GM23338 (cell line): ENCODE results near the gene SPR. TPM values are rescaled to one million over a fixed set of nuclear protein-coding genes. Genes with fewer than 3 reads are reported as not detected.

Source experiments
- ATAC-seq: fragments of 200-7000 bp; cut with Tn5 transposase; 3 replicates; pipeline ENCODE4 v1.9.1; 2020
- DNase-seq: peaks from one replicate; pipeline ENCODE4 v3.0.0-alpha.2; 2015; ENCODE audit warnings: low spot score
- H2AFZ ChIP-seq: fragments of 200-600 bp; sonication (generic); 2 replicates; pipeline ENCODE4 v1.8.0; 2016; ENCODE audit warnings: antibody characterized with exemption, mild to moderate bottlenecking, moderate library complexity
- H3F3A ChIP-seq: fragments of 200-600 bp; sonication (generic); replicated peaks from 2 replicates; pipeline ENCODE4 v1.8.0; 2017; ENCODE audit warnings: antibody characterized with exemption, mixed run types, low read depth
- H3K27ac ChIP-seq: fragments of 200-600 bp; sonication (generic); 2 replicates; pipeline ENCODE4 v1.6.1; 2016; ENCODE audit warnings: low read depth
- H3K27me3 ChIP-seq: fragments of 200-600 bp; sonication (generic); 2 replicates; pipeline ENCODE4 v1.8.0; 2016; ENCODE audit warnings: mild to moderate bottlenecking, mixed run types, moderate library complexity; ENCODE audit not compliant: insufficient read depth
- H3K36me3 ChIP-seq: fragments of 200-600 bp; sonication (generic); 2 replicates; pipeline ENCODE4 v1.8.0; 2016; ENCODE audit warnings: mild to moderate bottlenecking; ENCODE audit not compliant: insufficient read depth
- H3K4me1 ChIP-seq: fragments of 200-600 bp; sonication (generic); 2 replicates; pipeline ENCODE4 v1.8.0; 2016; ENCODE audit warnings: mild to moderate bottlenecking, moderate library complexity; ENCODE audit not compliant: insufficient read depth
- H3K4me2 ChIP-seq: fragments of 200-600 bp; sonication (generic); 2 replicates; pipeline ENCODE4 v1.7.1; 2017; ENCODE audit warnings: mixed run types
- H3K4me3 ChIP-seq: fragments of 200-600 bp; sonication (generic); 2 replicates; pipeline ENCODE4 v1.6.1; 2016; ENCODE audit warnings: mixed run types
- H3K79me2 ChIP-seq: fragments of 200-600 bp; sonication (generic); replicated peaks from 2 replicates; pipeline ENCODE4 v1.8.0; 2017; ENCODE audit warnings: mild to moderate bottlenecking; ENCODE audit not compliant: insufficient read depth
- H3K9me2 ChIP-seq: fragments of 200-600 bp; sonication (generic); 2 replicates; pipeline ENCODE4 v1.8.0; 2017; ENCODE audit not compliant: insufficient read depth
- H4K20me1 ChIP-seq: fragments of 200-600 bp; sonication (generic); replicated peaks from 2 replicates; pipeline ENCODE4 v1.8.0; 2017; ENCODE audit warnings: mild to moderate bottlenecking; ENCODE audit not compliant: insufficient read depth
- H3K27ac Mint-ChIP-seq: 2 replicates; pipeline ENCODE4 v1.8.0; 2020; ENCODE audit warnings: inconsistent platforms, mild to moderate bottlenecking, moderate library complexity, mixed read lengths
- H3K27me3 Mint-ChIP-seq: 3 replicates; pipeline ENCODE4 v1.8.0; 2022; ENCODE audit warnings: low read depth, mild to moderate bottlenecking, moderate library complexity, mixed read lengths, inconsistent platforms; ENCODE audit not compliant: insufficient read depth, poor library complexity
- H3K36me3 Mint-ChIP-seq: 3 replicates; pipeline ENCODE4 v1.8.0; 2021; ENCODE audit warnings: low read depth, mild to moderate bottlenecking, inconsistent platforms, moderate library complexity, mixed read lengths
- H3K4me1 Mint-ChIP-seq: 3 replicates; pipeline ENCODE4 v1.8.0; 2020; ENCODE audit warnings: mild to moderate bottlenecking, inconsistent platforms, mixed read lengths
- H3K4me3 Mint-ChIP-seq: 3 replicates; pipeline ENCODE4 v1.8.0; 2021; ENCODE audit warnings: moderate library complexity, mild to moderate bottlenecking, inconsistent platforms, mixed read lengths
- H3K9me3 Mint-ChIP-seq: 3 replicates; pipeline ENCODE4 v1.8.0; 2020; ENCODE audit warnings: moderate library complexity, mild to moderate bottlenecking, inconsistent platforms, mixed read lengths
- CREB1 ChIP-seq: fragments of 250-450 bp; sonication (Bioruptor Pico); IDR thresholded peaks from 2 replicates; pipeline ENCODE4 v1.5.0; 2020; ENCODE audit warnings: low read depth, mild to moderate bottlenecking, moderate library complexity
- CTCF ChIP-seq, 2 experiments: fragments of 200-600 bp in 1 of 2; sonication (generic) in 1 of 2; conservative IDR thresholded peaks; 2 replicates each; pipeline versions ENCODE4 v1.5.1 to v1.6.1; 2016 to 2017; ENCODE audit warnings: antibody characterized with exemption in 2 of 2, low read depth in 2 of 2, mild to moderate bottlenecking in 2 of 2, moderate library complexity in 1 of 2
- EZH2 ChIP-seq: fragments of 200-600 bp; sonication (generic); IDR thresholded peaks from one replicate; pipeline ENCODE4 v1.8.0; 2017; ENCODE audit warnings: antibody characterized with exemption, mild to moderate bottlenecking, low read depth; ENCODE audit not compliant: unreplicated experiment
- EZH2phosphoT487 ChIP-seq: fragments of 200-600 bp; sonication (generic); IDR thresholded peaks from one replicate; pipeline ENCODE4 v1.8.1; 2018; ENCODE audit warnings: antibody characterized with exemption; ENCODE audit not compliant: unreplicated experiment
- JUNB ChIP-seq: IDR thresholded peaks from one replicate; pipeline ENCODE4 v1.6.1; 2016; ENCODE audit warnings: antibody characterized with exemption; ENCODE audit not compliant: unreplicated experiment
- NANOG ChIP-seq: IDR thresholded peaks from 2 replicates; pipeline ENCODE4 v1.6.1; 2016; ENCODE audit warnings: antibody characterized with exemption, borderline replicate concordance
- POLR2AphosphoS5 ChIP-seq: IDR thresholded peaks from 2 replicates; pipeline ENCODE4 v1.6.1; 2016; ENCODE audit warnings: antibody characterized with exemption, low read depth
- REST ChIP-seq: IDR thresholded peaks from one replicate; pipeline ENCODE4 v1.6.1; 2018; ENCODE audit warnings: antibody characterized with exemption; ENCODE audit not compliant: unreplicated experiment
- STAT1 ChIP-seq: IDR thresholded peaks from one replicate; pipeline ENCODE4 v1.6.1; 2016; ENCODE audit warnings: antibody characterized with exemption; ENCODE audit not compliant: unreplicated experiment
- ZNF114 ChIP-seq: fragments of 250-450 bp; sonication (Bioruptor Pico); IDR thresholded peaks from 2 replicates; pipeline ENCODE4 v1.5.0; 2020; ENCODE audit warnings: mild to moderate bottlenecking, moderate library complexity
- ZNF331 ChIP-seq: fragments of 250-450 bp; sonication (Bioruptor Pico); IDR thresholded peaks from 2 replicates; pipeline ENCODE4 v1.5.0; 2020; ENCODE audit warnings: low read depth, mild to moderate bottlenecking, moderate library complexity
- polyA plus RNA-seq: library from polyadenylated mRNA; unstranded; fragments of >200 nt; fragmentation: Nextera tagmentation; extraction: Ambion mirVana; gene quantifications from 2 replicates; pipeline ENCODE4 v1.2.1, GENCODE V29; 2016
- total RNA-seq: library from RNA; depleted of rRNA; stranded (reverse); fragments of >200 nt; shearing (Covaris generic); gene quantifications from 2 replicates; pipeline ENCODE4 v1.2.3, GENCODE V29; 2014
- TF ChIP-seq, protein P1 (sequence below): IDR thresholded peaks from 2 replicates; pipeline ENCODE4 v1.6.1; 2016; ENCODE audit warnings: antibody characterized with exemption
- TF ChIP-seq, protein P2 (sequence below): fragments of 250-450 bp; sonication (Bioruptor Pico); IDR thresholded peaks from 2 replicates; pipeline ENCODE4 v1.5.0; 2020; ENCODE audit warnings: mild to moderate bottlenecking, moderate library complexity

Gene SPR
- total and polyA plus RNA-seq, 2 experiments from 2014 or later, result 10.7 to 15.2 TPM

DNA sequence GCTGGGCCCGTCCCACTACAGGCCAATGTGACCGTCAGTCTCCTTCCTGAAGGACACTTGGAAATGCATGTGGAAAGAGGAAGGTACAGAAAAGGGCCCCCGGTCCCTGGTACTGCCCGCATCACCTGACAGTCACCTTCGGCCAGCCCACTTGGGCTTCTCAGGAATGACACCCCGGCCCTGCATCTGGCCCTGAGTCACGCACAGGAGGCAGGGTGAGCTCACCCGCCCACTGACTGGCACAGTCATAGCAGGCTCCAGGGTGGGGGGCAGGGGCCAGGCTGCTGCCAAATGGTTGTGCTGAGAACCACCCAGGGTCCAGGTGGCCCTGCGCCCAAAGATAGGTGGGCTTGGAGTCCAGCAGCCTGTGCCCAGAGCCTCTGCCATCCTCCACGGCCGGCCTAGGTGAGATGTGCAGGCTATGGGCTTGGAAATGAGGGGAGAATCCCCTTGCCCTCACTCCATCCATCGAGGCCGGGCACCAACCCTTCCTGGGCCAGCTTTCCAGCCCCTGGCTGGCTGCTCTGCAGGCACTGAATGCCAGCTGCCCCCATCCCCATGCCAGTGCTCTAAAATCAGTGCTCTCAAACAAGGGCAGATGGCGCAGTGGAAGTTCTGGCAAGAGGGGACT lies 44.2 kb downstream of the SPR start:
- ATAC-seq (no peak), DNase-seq (no peak)
- peaks cover 16% of the 10 kb centered on the region for H3K27me3 Mint-ChIP-seq
- no peak overlapping the region for H3K4me3 Mint-ChIP-seq
- no peak overlapping the region for H3K27ac ChIP-seq
- peaks cover 5% of the 10 kb centered on the region; the same call in 1 of the 2 replicates for H3K9me2 ChIP-seq
- peaks cover 62% of the 10 kb centered on the region for H3K27me3 ChIP-seq
- no peak overlapping the region for H3K27ac Mint-ChIP-seq
- no peak overlapping the region for H3K4me2 ChIP-seq
- no peak overlapping the region for H3K4me3 ChIP-seq
- peaks cover 6% of the 10 kb centered on the region for H3K4me1 ChIP-seq
- H3K9me3 Mint-ChIP-seq, result no peaks in the 10 kb centered on the region; the same call in 2 of the 3 replicates
- H2AFZ ChIP-seq, result no peak overlapping the region
- H4K20me1 ChIP-seq, result 0 out of 2 replicates have a peak, but pooled peaks cover 3% of the 10 kb centered on the region
- peaks cover 14% of the 10 kb centered on the region for H3K4me1 Mint-ChIP-seq
- H3F3A ChIP-seq, result 0 out of 2 replicates have a peak, but pooled peaks cover 6% of the 10 kb centered on the region
- peaks cover 7% of the 10 kb centered on the region; the same call in 2 of the 3 replicates for H3K36me3 Mint-ChIP-seq
- H3K36me3 ChIP-seq, result no peaks in the 10 kb centered on the region
- H3K79me2 ChIP-seq, result no peaks in the 10 kb centered on the region
- TF ChIP-seq EZH2phosphoT487, result no peak
- no peak for TF ChIP-seq EZH2
- no peak for TF ChIP-seq ZNF114 (CRISPR knock-in tag)
- TF ChIP-seq, protein P1, sequence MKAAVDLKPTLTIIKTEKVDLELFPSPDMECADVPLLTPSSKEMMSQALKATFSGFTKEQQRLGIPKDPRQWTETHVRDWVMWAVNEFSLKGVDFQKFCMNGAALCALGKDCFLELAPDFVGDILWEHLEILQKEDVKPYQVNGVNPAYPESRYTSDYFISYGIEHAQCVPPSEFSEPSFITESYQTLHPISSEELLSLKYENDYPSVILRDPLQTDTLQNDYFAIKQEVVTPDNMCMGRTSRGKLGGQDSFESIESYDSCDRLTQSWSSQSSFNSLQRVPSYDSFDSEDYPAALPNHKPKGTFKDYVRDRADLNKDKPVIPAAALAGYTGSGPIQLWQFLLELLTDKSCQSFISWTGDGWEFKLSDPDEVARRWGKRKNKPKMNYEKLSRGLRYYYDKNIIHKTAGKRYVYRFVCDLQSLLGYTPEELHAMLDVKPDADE, result no peak
- TF ChIP-seq CTCF (conservative IDR thresholded peaks at IDR 0.05; ENCODE audit: low read depth in 2 of 2), result no peak
- no peak for TF ChIP-seq ZNF331 (CRISPR knock-in tag)
- TF ChIP-seq, protein P2, sequence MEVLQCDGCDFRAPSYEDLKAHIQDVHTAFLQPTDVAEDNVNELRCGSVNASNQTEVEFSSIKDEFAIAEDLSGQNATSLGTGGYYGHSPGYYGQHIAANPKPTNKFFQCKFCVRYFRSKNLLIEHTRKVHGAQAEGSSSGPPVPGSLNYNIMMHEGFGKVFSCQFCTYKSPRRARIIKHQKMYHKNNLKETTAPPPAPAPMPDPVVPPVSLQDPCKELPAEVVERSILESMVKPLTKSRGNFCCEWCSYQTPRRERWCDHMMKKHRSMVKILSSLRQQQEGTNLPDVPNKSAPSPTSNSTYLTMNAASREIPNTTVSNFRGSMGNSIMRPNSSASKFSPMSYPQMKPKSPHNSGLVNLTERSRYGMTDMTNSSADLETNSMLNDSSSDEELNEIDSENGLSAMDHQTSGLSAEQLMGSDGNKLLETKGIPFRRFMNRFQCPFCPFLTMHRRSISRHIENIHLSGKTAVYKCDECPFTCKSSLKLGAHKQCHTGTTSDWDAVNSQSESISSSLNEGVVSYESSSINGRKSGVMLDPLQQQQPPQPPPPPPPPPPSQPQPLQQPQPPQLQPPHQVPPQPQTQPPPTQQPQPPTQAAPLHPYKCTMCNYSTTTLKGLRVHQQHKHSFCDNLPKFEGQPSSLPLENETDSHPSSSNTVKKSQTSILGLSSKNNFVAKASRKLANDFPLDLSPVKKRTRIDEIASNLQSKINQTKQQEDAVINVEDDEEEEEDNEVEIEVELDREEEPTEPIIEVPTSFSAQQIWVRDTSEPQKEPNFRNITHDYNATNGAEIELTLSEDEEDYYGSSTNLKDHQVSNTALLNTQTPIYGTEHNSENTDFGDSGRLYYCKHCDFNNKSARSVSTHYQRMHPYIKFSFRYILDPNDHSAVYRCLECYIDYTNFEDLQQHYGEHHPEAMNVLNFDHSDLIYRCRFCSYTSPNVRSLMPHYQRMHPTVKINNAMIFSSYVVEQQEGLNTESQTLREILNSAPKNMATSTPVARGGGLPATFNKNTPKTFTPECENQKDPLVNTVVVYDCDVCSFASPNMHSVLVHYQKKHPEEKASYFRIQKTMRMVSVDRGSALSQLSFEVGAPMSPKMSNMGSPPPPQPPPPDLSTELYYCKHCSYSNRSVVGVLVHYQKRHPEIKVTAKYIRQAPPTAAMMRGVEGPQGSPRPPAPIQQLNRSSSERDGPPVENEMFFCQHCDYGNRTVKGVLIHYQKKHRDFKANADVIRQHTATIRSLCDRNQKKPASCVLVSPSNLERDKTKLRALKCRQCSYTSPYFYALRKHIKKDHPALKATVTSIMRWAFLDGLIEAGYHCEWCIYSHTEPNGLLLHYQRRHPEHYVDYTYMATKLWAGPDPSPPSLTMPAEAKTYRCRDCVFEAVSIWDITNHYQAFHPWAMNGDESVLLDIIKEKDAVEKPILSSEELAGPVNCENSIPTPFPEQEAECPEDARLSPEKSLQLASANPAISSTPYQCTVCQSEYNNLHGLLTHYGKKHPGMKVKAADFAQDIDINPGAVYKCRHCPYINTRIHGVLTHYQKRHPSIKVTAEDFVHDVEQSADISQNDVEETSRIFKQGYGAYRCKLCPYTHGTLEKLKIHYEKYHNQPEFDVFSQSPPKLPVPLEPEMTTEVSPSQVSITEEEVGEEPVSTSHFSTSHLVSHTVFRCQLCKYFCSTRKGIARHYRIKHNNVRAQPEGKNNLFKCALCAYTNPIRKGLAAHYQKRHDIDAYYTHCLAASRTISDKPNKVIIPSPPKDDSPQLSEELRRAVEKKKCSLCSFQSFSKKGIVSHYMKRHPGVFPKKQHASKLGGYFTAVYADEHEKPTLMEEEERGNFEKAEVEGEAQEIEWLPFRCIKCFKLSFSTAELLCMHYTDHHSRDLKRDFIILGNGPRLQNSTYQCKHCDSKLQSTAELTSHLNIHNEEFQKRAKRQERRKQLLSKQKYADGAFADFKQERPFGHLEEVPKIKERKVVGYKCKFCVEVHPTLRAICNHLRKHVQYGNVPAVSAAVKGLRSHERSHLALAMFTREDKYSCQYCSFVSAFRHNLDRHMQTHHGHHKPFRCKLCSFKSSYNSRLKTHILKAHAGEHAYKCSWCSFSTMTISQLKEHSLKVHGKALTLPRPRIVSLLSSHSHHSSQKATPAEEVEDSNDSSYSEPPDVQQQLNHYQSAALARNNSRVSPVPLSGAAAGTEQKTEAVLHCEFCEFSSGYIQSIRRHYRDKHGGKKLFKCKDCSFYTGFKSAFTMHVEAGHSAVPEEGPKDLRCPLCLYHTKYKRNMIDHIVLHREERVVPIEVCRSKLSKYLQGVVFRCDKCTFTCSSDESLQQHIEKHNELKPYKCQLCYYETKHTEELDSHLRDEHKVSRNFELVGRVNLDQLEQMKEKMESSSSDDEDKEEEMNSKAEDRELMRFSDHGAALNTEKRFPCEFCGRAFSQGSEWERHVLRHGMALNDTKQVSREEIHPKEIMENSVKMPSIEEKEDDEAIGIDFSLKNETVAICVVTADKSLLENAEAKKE (CRISPR knock-in tag), result no peak
- no peak for TF ChIP-seq STAT1
- no peak for TF ChIP-seq NANOG
- TF ChIP-seq POLR2AphosphoS5, result no peak
- no peak for TF ChIP-seq REST
- no peak for TF ChIP-seq JUNB
- TF ChIP-seq CREB1 (CRISPR knock-in tag), result no peak
